ENCODE measurements around the gene OR7A5. TPM values are rescaled to one million over a fixed set of nuclear protein-coding genes. Genes with fewer than 3 reads are reported as not detected.
A peak's percentile ranks its signal among the peaks of the same experiment; 100 is the strongest.

The OR7A5 gene
- total and polyA plus RNA-seq, 2 experiments from 2014 or later, result not detected

- Histone ChIP-seq H3K27me3 (no peaks in the 10 kb centered on the region), H3K4me1 (ENCODE audit: low read depth) (no peaks in the 10 kb centered on the region), H3K9me3 (ENCODE audit: low read depth) (no peaks in the 10 kb centered on the region), H3K36me3 (no peaks in the 10 kb centered on the region), H3K4me3 (no peak overlapping the region), H3K27ac (no peak overlapping the region)
- DNase-seq (ENCODE audit: low read depth in 1 of 2, low spot score in 1 of 2), result no peak
- TF ChIP-seq CTCF (IDR thresholded peaks at IDR 0.05; ENCODE audit: low read depth, low read length), result no peak
Measured at GRCh38 chr19:14843169-14843568, 8.2 kb upstream of the OR7A5 start.

GRCh38 chr19:14840206-14840605 is 5.2 kb upstream of the OR7A5 start:
- no peak overlapping the region for H3K4me3 ChIP-seq
- H3K9me3 ChIP-seq (ENCODE audit: low read depth), result no peaks in the 10 kb centered on the region
- H3K4me1 ChIP-seq (ENCODE audit: low read depth), result no peaks in the 10 kb centered on the region

GRCh38 chr19:14837391-14837790 is 2.4 kb upstream of the OR7A5 start:
- no peak overlapping the region for H3K4me3 ChIP-seq
- no peak for TF ChIP-seq CTCF (IDR thresholded peaks at IDR 0.05; ENCODE audit: low read depth, low read length)
- no peak for DNase-seq (ENCODE audit: low read depth in 1 of 2, low spot score in 1 of 2)
- H3K27ac ChIP-seq, result no peak overlapping the region
- H3K27me3 ChIP-seq, result no peaks in the 10 kb centered on the region
- H3K9me3 ChIP-seq (ENCODE audit: low read depth), result no peaks in the 10 kb centered on the region
- no peaks in the 10 kb centered on the region for H3K4me1 ChIP-seq (ENCODE audit: low read depth)
- no peaks in the 10 kb centered on the region for H3K36me3 ChIP-seq

More at GRCh38 chr19:14840206-14840605, 5.2 kb upstream of the OR7A5 start:
- DNase-seq (ENCODE audit: low read depth in 1 of 2, low spot score in 1 of 2), result no peak
- no peaks in the 10 kb centered on the region for H3K36me3 ChIP-seq
- TF ChIP-seq CTCF (IDR thresholded peaks at IDR 0.05; ENCODE audit: low read depth, low read length), result no peak
- H3K27ac ChIP-seq, result no peak overlapping the region
- H3K27me3 ChIP-seq, result no peaks in the 10 kb centered on the region

GRCh38 chr19:14830702-14831101 is 4.3 kb downstream of the OR7A5 start:
- H3K36me3 ChIP-seq, result no peaks in the 10 kb centered on the region
- no peaks in the 10 kb centered on the region for H3K27me3 ChIP-seq
- no peak overlapping the region for H3K4me3 ChIP-seq
- H3K9me3 ChIP-seq (ENCODE audit: low read depth), result no peaks in the 10 kb centered on the region
- no peak overlapping the region for H3K27ac ChIP-seq
- peak in 1 of 2 donors; percentile 10 for DNase-seq (ENCODE audit: low read depth in 1 of 2, low spot score in 1 of 2)
- no peak for TF ChIP-seq CTCF (IDR thresholded peaks at IDR 0.05; ENCODE audit: low read depth, low read length)
- no peaks in the 10 kb centered on the region for H3K4me1 ChIP-seq (ENCODE audit: low read depth)

GRCh38 chr19:14826006-14826405 is 9.0 kb downstream of the OR7A5 start:
- H3K4me3 ChIP-seq, result no peak overlapping the region
- no peak for DNase-seq (ENCODE audit: low read depth in 1 of 2, low spot score in 1 of 2)
- no peaks in the 10 kb centered on the region for H3K36me3 ChIP-seq
- no peaks in the 10 kb centered on the region for H3K27me3 ChIP-seq
- H3K9me3 ChIP-seq (ENCODE audit: low read depth), result no peaks in the 10 kb centered on the region
- H3K27ac ChIP-seq, result no peak overlapping the region
- H3K4me1 ChIP-seq (ENCODE audit: low read depth), result no peaks in the 10 kb centered on the region
- no peak for TF ChIP-seq CTCF (IDR thresholded peaks at IDR 0.05; ENCODE audit: low read depth, low read length)

GRCh38 chr19:14821937-14822336 is 13.0 kb downstream of the OR7A5 start:
- Histone ChIP-seq H3K27ac (no peak overlapping the region), H3K27me3 (no peaks in the 10 kb centered on the region), H3K9me3 (ENCODE audit: low read depth) (no peaks in the 10 kb centered on the region), H3K4me1 (ENCODE audit: low read depth) (no peaks in the 10 kb centered on the region), H3K36me3 (no peaks in the 10 kb centered on the region), H3K4me3 (no peak overlapping the region)
- TF ChIP-seq CTCF (IDR thresholded peaks at IDR 0.05; ENCODE audit: low read depth, low read length), result no peak
- peak in 1 of 2 donors; percentile 38 for DNase-seq (ENCODE audit: low read depth in 1 of 2, low spot score in 1 of 2)
